NCI-H1105 treated with DMSO at 0.1 percent for 48 hours (cell line): Measurements from ENCODE around the gene TUBB1.

ENCODE experiments used
- DNase-seq: peaks from one replicate; lab custom pipeline; 2025; lab: John Stamatoyannopoulos, UW

TUBB1 gene

DNA sequence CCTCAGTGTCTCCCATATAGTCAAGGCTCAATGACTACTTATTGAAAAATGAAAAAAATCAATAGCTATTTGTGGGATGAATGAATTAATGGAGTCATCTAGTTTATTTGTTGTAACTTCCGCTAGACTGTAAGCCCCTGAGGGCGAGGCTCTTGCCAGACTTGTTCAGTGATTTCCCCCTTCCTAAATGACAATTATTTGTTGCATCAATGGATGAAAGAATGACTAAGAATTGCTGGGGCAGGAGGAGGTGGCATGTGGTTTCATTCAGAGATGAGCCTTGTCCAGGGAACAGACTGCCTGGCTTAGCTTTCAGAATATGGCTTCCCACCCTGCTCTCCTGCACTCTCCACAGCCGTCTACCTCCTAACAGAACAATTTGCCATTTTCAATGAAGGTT, 24.5 kb downstream of the TUBB1 start:
- DNase-seq, result no peak

DNA sequence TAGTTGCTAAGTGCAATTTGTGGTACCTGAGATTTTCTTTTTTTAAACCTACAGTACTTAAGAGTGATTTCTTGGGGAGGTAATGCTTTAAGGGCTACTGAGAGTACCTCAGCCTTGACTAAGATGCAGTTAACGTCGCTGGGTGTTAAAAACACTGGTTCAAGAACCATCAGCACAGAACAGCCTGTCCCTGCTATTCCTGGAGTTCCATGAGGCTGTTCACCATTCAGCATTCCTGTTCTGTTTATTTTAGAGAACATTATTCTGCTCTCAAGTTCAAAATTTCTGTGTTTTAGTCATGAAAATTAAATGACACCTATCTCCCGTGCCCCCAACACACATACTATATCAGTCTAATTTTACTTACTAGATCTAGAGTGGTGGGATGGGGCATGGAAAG, 25.1 kb downstream of the TUBB1 start:
- DNase-seq, result no peak

DNA sequence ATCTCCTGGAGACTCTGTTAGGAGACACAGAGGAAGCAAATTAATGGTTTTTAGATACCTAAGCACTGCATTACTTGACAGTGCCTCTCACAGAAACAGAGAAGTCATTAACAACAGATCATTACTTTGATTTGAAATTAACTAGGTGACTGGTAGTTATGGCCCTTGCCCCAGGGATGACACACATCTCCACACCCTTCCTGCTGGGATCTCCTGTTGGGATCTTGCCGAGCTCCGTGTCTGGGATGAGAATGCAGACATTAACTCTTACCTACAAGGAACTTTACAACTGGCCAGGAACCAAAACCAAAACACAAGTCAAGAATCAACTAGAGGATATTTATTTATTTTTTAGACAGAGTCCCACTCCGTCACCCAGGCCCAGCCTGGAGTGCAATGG, 25.6 kb downstream of the TUBB1 start:
- no peak for DNase-seq

DNA sequence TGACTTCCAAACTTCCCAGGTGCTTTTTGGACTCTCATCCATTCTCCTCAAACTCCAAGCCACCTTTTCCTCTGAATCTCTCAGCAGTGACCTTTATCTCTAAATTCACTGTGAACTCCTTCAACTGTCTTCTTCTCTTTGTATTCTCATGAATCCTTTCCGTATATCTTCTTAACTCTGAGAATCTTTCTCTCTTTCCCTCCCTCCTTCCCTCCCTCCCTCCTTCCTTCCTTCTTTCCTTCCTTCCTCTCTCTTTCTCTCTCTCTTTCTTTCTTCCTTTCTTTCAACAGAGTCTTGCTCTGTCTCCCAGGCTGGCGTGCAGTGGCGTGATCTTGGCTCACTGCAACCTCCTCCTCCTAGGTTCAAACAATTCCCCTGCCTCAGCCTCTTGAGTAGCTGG, 27.6 kb downstream of the TUBB1 start:
- no peak for DNase-seq

DNA sequence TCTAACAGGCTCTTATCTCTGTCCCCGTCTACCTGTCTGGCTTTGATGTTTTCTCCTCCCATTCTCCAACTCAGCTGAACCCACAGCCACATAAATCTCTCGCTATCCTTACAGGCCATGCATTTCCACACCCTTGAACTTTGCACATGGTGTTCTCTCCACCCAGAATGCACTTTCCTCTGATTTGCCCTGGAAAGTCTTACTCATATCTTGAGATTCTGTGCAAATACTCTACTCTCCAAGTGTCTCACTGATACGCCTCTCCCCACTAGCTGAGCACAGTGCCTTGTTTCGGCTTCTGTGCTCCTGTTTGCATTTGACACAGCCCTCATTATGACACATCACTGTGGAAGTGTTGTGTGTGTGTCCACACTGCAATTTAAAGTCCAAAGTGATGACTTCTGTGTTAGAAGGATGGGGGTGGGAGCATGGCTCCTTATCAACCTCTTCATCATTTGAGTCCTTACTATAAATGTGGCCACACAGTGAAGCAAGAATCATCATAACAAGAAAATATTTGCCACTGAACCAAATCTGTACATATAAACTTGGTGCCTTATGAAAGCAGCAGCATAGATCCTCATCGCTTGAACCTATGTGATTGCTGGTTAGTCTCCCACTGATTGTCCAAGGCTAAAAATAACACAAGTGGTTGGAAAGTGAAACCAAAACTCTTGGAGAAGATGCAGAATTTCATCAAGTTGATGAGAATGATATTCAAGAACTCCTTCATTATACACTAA, 28.9 kb downstream of the TUBB1 start:
- DNase-seq, result no peak

DNA sequence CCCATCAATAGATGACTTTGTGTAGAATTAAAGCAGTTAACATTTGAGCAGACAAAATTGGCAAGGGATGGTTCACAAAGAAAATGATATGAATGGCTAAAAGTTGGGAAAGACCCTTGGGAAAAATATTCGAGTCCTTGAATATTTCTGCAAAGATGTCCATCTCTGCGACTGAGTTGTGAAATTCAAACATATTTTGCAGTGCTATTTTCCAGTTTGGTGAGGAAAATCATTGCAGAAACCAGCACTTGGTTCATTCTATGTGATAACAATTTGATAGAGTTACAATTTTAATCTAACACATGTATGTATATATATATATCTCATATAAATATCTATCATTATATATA, 29.4 kb downstream of the TUBB1 start:
- no peak for DNase-seq

DNA sequence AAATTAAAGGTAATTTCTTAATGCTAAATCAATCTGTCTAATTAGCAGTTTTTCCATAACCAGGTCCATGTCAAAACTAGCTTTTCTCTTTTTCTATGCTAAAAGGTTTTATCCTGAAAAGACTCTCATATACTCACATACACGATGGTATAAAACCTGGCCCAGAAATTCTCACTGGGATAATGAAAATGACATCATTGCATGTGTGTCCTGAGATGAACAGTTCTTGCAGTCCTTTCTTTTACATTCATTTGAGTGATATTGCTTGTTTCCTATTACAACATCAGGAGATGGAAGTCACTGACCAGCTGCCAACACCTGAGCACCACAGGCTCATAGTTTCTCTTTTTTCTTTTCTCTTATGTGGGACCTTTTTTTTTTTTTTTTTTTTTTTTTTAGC, 31.2 kb downstream of the TUBB1 start:
- no peak for DNase-seq

DNA sequence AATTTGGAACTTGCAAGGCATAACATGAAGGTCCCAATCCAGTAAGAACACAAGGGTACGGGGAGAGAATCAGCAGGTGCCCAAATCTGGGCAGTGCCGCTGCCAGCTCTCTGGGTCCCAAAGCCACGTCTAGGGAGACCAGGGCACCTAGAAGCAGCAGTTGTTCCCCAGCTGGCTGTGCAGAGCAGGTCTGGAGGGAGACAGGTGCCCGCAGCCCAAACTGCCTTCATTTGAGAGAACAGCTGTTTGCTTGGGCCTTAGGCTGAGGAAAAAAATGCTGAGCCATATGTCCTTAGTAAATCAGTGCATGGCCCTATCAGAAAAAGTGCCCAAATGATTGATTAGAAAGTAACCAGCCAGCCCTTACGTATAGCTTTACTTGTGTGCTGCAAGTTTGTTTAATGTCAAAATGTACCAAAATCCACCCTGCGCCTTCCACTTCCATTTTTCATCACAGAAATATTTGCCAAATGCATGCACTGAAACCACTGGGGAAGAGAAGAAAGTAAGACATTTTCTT, 32.5 kb downstream of the TUBB1 start:
- no peak for DNase-seq

DNA sequence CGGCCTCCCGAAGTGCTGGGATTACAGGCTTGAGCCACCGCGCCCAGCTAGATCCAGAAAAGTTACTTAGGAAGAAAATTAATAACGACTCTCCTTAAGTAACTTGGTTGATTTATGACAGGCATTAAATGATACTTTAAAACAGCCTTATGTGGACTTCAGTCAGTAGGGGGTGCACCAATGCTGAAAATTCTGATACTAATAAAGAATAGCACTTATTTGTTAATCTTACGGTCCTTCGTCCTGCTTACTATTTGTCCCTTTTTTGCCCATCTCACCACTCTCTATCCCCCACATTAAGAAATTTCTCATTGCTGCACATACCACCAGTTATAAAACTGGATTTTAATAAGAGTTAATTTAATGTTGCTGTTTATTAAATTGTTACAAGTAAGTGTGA, 36.1 kb downstream of the TUBB1 start:
- no peak for DNase-seq

DNA sequence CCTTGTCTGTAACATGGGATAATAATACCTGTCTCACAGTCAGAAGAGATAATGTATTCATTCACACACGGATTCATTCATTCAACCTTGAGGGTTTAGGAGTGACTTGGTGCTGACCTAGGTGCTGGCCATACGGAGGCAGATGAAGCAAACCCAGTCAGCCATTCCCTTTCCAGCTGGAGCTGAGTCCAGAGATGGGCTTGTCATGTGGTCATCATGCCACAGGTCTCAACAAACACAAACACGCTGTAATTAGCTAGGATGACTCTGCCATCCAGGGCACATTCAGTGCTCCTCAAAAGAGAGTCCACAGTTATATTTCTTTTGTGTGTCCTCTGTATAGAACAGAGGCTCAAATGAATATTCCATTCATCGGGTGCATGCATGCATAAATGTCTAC, 42.9 kb downstream of the TUBB1 start:
- peak; percentile 19 for DNase-seq

DNA sequence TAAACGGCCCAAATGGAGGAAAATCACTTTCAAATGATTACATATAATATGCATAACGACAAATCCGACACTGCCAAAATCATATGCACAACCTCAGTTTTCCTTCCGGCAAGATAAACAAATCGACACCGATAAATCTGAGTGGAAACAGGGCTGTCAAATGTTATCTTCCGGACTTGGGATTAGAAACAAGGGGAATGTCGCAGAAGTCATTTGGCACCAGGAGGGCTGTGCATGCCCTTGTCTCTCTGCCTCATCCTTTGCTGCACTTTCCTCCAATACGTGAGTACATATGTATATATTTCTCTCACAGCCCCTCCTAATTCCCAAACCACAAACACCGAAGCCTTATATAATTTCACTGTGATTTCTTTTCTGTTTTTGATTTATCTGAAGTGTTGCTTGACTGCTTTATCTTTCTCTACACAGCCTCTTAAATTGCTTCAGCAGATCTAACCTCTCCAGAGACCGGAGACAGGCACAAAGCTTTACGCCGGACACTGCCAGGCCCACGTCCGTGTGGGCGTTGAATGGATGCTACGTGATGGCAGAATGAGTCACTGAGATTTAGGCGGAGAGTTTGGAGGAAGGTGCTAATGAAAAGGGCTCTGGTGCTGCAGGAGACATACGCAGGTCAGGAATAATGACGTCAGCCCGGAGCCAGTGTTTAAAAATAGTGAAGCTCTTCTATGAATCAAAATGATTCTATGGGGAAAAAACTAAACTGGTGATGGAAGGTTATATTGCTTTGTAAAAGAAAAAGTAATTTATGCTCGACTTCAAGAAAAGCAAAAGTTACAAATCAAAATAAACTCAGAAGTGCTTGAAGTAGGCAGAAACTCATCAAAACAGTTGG, 44.4 kb downstream of the TUBB1 start:
- DNase-seq, result peak; percentile 60

DNA sequence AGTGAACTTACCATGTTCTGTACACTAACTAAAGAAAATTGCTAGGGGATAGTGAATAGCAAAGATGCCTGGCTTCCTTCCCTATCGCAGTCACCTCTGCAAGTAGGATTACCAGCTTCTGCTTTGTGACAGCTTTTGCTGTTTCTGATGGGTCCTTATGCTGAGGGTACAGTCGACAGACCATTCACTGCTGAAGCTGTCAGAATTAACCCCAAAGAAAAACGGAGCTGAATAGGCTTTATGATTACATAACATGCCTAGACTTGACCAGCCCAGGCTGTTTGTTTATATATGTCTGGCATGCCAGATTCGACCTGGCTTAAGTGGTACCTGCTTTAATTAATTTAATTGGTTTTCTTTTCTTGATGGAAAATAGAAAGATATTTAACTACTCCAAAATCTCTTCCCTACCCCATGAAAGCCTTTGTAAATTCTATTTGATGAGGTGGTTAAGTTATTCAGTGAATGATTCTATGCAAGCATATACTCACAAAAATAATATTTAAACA, 45.0 kb downstream of the TUBB1 start:
- peak; percentile 99 for DNase-seq

DNA sequence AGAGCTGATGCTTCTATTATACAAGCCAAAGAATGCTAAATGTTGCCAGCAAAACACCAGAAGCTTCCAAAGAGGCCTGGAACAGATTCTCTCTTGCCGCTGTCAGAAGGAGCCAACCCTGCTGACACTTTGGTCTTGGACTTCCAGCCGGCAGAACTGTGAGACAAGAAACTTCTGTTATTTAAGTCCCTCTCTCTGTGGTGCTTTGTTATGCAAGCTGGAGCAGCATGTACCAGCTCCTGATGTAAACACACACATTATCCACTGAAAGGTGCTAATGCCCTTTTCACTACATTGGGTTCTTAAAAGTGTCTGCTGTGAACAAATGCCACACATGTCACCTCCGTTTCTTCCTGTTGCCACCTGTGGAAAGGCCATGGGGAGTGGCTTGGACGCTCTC, 49.3 kb downstream of the TUBB1 start:
- DNase-seq, result no peak

DNA sequence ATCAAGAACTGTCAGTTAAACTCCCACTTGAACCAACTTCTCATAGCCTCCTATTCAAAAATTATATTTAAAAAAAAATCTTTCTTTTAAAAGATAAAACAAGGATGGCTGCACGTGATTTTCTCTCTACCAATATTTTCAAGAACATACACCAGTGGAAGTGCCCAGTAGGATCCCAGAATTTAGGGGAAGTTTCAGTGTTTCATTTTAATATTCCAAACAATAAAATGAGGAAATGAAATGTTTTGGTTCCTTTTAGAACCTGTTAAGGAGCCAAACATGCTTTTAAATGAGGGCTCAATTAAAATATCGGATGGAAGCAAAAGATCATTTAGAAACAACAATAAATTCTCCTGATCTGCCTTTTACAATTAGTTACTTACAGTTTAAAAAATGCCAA, 49.8 kb downstream of the TUBB1 start:
- no peak for DNase-seq

DNA sequence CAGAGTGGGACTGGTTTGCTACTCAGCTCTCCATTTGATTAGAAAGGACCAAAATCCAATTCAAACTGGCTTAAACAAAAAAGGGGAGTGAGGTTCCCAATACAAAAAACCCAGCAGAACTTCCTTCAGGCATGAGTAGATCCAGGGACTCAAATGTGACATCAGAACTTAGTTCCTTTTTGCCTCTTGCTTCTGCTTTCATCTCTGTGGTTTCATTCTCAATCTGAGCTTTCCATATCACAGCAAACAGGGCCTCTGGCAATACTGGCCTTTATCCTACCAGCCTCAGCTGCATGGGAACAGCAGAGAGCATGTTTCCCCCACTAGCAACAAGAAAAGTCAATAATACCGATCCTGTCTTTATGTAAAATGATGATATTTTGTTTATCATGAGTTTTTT, 52.0 kb downstream of the TUBB1 start:
- no peak for DNase-seq

DNA sequence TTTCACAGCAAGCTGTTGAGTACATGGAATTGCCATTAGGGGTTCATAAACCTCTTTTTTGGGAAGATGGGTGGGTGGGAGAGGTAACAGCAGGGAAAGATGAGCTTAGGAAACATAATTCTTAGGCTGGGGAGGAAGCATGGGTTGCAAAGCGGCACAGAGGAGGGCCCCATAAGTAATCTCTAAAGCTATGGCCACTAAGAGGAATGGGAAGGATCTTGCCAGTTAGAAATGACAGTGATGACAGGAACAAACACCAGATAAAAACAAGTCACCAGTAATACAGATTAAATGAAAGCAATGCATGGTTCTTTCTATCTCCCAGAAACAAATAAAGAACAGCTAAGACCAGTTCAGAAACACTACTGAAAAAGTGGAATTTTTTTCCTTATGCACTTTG, 54.4 kb downstream of the TUBB1 start:
- DNase-seq, result no peak

DNA sequence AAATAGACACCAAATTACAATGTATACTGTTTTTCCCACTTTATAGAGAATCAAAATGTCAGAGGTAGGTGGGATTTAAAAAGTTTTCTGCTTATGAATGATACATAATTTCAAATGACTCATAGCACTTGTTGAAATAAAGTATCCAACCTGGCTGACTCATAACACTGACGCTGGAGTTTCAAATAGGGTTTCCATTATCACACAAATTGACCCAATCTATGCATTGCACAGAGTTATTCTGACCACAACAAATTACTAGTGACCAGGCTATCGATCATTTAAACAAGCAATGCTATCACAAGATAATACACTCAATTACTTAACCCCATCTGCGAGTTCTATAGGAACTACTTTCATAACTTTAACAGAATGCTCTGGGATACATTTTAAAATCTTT, 55.2 kb downstream of the TUBB1 start:
- DNase-seq, result no peak

DNA sequence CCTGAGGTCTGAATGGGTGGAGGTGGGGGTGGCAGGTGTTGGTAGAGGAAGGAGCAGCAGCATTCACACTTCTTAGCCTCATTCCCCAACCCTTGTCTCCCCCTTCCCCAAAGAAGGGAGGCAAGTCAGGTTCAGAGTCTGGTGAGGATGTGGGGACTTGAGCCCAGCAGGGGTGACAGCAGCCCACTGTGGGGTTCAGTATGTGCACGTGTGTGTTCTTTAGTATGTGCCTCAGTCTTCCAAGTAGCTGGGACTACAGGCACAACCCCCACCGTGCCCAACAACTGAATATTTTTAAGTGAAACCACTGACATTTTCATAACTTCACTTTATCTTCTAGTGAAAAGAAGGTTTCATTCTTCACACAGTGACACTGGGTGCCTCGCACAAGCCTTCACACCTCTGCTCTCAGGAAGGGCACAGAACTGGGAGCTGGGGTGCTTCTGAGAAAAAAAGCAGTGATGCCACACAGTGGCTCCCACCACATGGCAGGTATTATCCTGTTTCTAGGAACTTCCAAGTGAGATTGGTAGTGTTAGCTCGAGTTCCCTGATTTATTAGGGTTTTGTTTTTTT, 56.8 kb downstream of the TUBB1 start:
- DNase-seq, result no peak
